Measurements from ENCODE around the gene ATG3. TPM values are rescaled to one million over a fixed set of nuclear protein-coding genes. Genes with fewer than 3 reads are reported as not detected.

The ATG3 gene
- total and polyA plus RNA-seq, 2 donors (not counting 3 experiments of a cell fraction or from before 2014, with no cell fraction given) = 36.0 to 62.4 TPM

DNA sequence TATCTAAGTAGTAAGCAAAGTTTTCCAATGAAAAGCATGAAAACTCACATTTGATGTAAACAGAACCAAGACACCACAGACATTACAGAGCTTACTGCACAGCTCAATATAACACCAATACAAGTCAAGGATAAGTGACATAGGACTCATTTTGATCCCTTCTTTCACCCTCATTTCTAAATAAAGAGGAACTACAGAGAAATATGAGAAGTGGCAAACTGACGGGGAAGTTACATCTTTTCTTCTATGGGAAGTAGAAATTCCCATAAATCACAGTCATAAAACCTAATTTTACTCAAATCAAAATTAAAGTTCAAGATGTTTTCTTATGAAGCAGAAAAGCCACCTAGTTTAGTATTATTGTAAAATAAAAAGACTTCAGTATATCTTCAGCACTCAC is 3.8 kb downstream of the ATG3 start:
- intact Hi-C loops (cut with micrococcal nuclease) (no loop called here), dilution Hi-C loops (cut with MboI; ENCODE audit: extremely low pct_ligation_motif_present, low sequenced_read_pairs) (no loop called here)
- Histone ChIP-seq H3K4me2 (ENCODE audit: insufficient read depth, low read length) (no peak overlapping the region), H3K36me3 (ENCODE audit: control insufficient read depth in 2 of 2, extremely low read depth in 1 of 2, insufficient read depth in 2 of 2, low read length in 2 of 2) (no peaks in the 10 kb centered on the region), H2AFZ (ENCODE audit: low read depth, low read length) (no peak overlapping the region), H3K9ac (replicated peaks; ENCODE audit: extremely low read depth, insufficient read depth, low read length) (no peak overlapping the region), H4K20me1 (replicated peaks; ENCODE audit: control insufficient read depth, extremely low read depth, insufficient read depth, low read length) (no peaks in the 10 kb centered on the region), H3K27ac (ENCODE audit: insufficient read depth, low read depth, low read length) (no peak overlapping the region), H3K9me3 (replicated peaks; ENCODE audit: control insufficient read depth, insufficient read depth, low read length) (no peaks in the 10 kb centered on the region), H3K4me1 (ENCODE audit: control insufficient read depth, extremely low read depth, insufficient read depth, low read length) (peaks cover 23% of the 10 kb centered on the region), H3K4me3 (replicated peaks in 1 of 3; ENCODE audit: insufficient read depth in 1 of 3, low read depth in 1 of 3, low read length in 3 of 3) (no peak overlapping the region), H3K27me3 (ENCODE audit: control insufficient read depth in 2 of 2, insufficient read depth in 2 of 2, low read length in 2 of 2) (no peaks in the 10 kb centered on the region), H3K79me2 (ENCODE audit: control insufficient read depth, insufficient read depth, low read length) (peaks cover 66% of the 10 kb centered on the region), H3K9me1 (replicated peaks; ENCODE audit: control insufficient read depth, extremely low read depth, insufficient read depth, low read length) (no peaks in the 10 kb centered on the region)
- DNase-seq (ENCODE audit: low read depth, low spot score) (no peak), FAIRE-seq (no peak)
- POLR2A ChIA-PET = no interaction called here
- no peak for TF ChIP-seq MYC (IDR thresholded peaks at IDR 0.05; ENCODE audit: low read depth, low read length)
- TF ChIP-seq POLR2A (IDR thresholded peaks at IDR 0.05; ENCODE audit: low read depth, low read length) = no peak
- no peak for TF ChIP-seq EZH2 (IDR thresholded peaks at IDR 0.05; ENCODE audit: borderline replicate concordance, low read depth, low read length, severe bottlenecking)
- no peak for TF ChIP-seq JUN (IDR thresholded peaks at IDR 0.05; ENCODE audit: borderline replicate concordance, insufficient read depth, insufficient read length, low read depth)
- TF ChIP-seq, protein P1, sequence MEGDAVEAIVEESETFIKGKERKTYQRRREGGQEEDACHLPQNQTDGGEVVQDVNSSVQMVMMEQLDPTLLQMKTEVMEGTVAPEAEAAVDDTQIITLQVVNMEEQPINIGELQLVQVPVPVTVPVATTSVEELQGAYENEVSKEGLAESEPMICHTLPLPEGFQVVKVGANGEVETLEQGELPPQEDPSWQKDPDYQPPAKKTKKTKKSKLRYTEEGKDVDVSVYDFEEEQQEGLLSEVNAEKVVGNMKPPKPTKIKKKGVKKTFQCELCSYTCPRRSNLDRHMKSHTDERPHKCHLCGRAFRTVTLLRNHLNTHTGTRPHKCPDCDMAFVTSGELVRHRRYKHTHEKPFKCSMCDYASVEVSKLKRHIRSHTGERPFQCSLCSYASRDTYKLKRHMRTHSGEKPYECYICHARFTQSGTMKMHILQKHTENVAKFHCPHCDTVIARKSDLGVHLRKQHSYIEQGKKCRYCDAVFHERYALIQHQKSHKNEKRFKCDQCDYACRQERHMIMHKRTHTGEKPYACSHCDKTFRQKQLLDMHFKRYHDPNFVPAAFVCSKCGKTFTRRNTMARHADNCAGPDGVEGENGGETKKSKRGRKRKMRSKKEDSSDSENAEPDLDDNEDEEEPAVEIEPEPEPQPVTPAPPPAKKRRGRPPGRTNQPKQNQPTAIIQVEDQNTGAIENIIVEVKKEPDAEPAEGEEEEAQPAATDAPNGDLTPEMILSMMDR (IDR thresholded peaks at IDR 0.05; ENCODE audit: extremely low read depth in 1 of 2, insufficient read depth in 1 of 2, low read depth in 1 of 2, low read length in 2 of 2) = no peak
- no peak for TF ChIP-seq GATA2 (IDR thresholded peaks at IDR 0.05; ENCODE audit: insufficient read depth, insufficient read length, low read depth, low read length)
- no peak for TF ChIP-seq POLR2AphosphoS5 (IDR thresholded peaks at IDR 0.05; ENCODE audit: insufficient read depth, low read depth, low read length)
- no peak for TF ChIP-seq FOS (IDR thresholded peaks at IDR 0.05; ENCODE audit: borderline replicate concordance, insufficient read depth, low read length)
- TF ChIP-seq MAX (IDR thresholded peaks at IDR 0.05; ENCODE audit: insufficient read depth, insufficient read length) = no peak
- CTCF ChIA-PET = no interaction called here
- no TSS peak for BruUV-seq (replicated peaks)

Measured in endothelial cell of umbilical vein (primary cell).